Panc1 (cell line): Measurements from ENCODE around the gene MARCHF7. TPM values are rescaled to one million over a fixed set of nuclear protein-coding genes. Genes with fewer than 3 reads are reported as not detected.

ENCODE experiments used
- ATAC-seq: fragments of 200-7000 bp; cut with Tn5 transposase; 2 replicates; pipeline ENCODE4 v1.9.1; 2020; ENCODE audit warnings: mild to moderate bottlenecking, moderate library complexity
- BruUV-seq: library from RNA; stranded (reverse); fragments of 400-500 nt; replicated peaks from 2 replicates; lab custom pipeline; 2021; lab: Mats Ljungman, UMichigan
- CTCF ChIA-PET: fragments of 300-600 bp; sonication (Branson Sonifier 250); formaldehyde crosslinking; loops from one replicate; lab custom pipeline; 2022; ENCODE audit warnings: antibody characterized with exemption; lab: Charles Lee
- POLR2A ChIA-PET: fragments of 300-600 bp; sonication (Branson Sonifier 250); formaldehyde crosslinking; loops from one replicate; lab custom pipeline; 2022; ENCODE audit warnings: antibody characterized with exemption; lab: Charles Lee
- DNase-seq: peaks from one replicate; pipeline ENCODE4 v3.0.0-alpha.2; 2010; ENCODE audit warnings: low read depth, low spot score
- H3K27ac ChIP-seq: 2 replicates; pipeline ENCODE4 v1.5.1; 2011; ENCODE audit warnings: mild to moderate bottlenecking, low read length, inconsistent platforms
- H3K27me3 ChIP-seq: fragments of 200-500 bp; sonication (Bioruptor generic); 2 replicates; pipeline ENCODE4 v1.6.0; 2014; ENCODE audit warnings: low read length, inconsistent platforms; ENCODE audit not compliant: control insufficient read depth, insufficient read depth
- H3K36me3 ChIP-seq: fragments of 200-500 bp; sonication (Bioruptor generic); 2 replicates; pipeline ENCODE4 v1.5.1; 2014; ENCODE audit warnings: inconsistent platforms, mild to moderate bottlenecking, low read length, moderate library complexity; ENCODE audit not compliant: control insufficient read depth, insufficient read depth
- H3K4me1 ChIP-seq: 2 replicates; pipeline ENCODE4 v1.5.1; 2011; ENCODE audit warnings: inconsistent platforms, mild to moderate bottlenecking, low read length, moderate library complexity; ENCODE audit not compliant: control insufficient read depth, insufficient read depth
- H3K4me3 ChIP-seq, 2 experiments: 2 replicates each; pipeline ENCODE4 v1.5.1; 2011 to 2012; ENCODE audit warnings: low read depth in 2 of 2, low read length in 2 of 2, mild to moderate bottlenecking in 2 of 2, inconsistent platforms in 1 of 2, moderate library complexity in 1 of 2
- H3K9me3 ChIP-seq: fragments of 200-500 bp; sonication (Bioruptor generic); 2 replicates; pipeline ENCODE4 v1.5.1; 2014; ENCODE audit warnings: low read depth, mild to moderate bottlenecking, inconsistent platforms, low read length, moderate library complexity; ENCODE audit not compliant: control insufficient read depth, insufficient read depth
- POLR2AphosphoS5 ChIP-seq: IDR thresholded peaks from 2 replicates; pipeline ENCODE4 v1.6.1; 2012; ENCODE audit warnings: mild to moderate bottlenecking, low read depth, low read length, moderate library complexity
- REST ChIP-seq, 2 experiments: IDR thresholded peaks; 2 replicates each; pipeline ENCODE4 v1.6.1; 2011 to 2012; ENCODE audit warnings: low read depth in 2 of 2, control low read depth in 1 of 2, low read length in 1 of 2, mild to moderate bottlenecking in 1 of 2, moderate library complexity in 1 of 2; ENCODE audit not compliant: insufficient read depth in 1 of 2
- SIN3A ChIP-seq: IDR thresholded peaks from 2 replicates; pipeline ENCODE4 v1.6.1; 2012; ENCODE audit warnings: low read depth, mild to moderate bottlenecking, low read length, moderate library complexity, borderline replicate concordance; ENCODE audit not compliant: insufficient read depth
- TCF7L2 ChIP-seq: IDR thresholded peaks from 2 replicates; pipeline ENCODE4 v1.6.1; 2011; ENCODE audit warnings: mild to moderate bottlenecking, low read depth, low read length, inconsistent platforms
- in situ Hi-C: cut with HindIII; loops from 2 replicates; pipeline ENCODE4 v1.10.0; 2016; ENCODE audit warnings: low sequenced_read_pairs, low pct_unique_long_range_greater_than_20kb
- intact Hi-C: fragments of 100-400 bp; cut with micrococcal nuclease; formaldehyde crosslinking; loops from one replicate; pipeline ENCODE4 v1.10.0; 2022; ENCODE audit not compliant: unreplicated experiment
- total RNA-seq: library from RNA; stranded (reverse); gene quantifications from one replicate; pipeline ENCODE4 v1.2.1, GENCODE V29; 2021; ENCODE audit not compliant: unreplicated experiment
- TF ChIP-seq, protein P1 (sequence below): fragments of 450-650 bp; IDR thresholded peaks from 2 replicates; pipeline ENCODE4 v1.5.1; 2017; ENCODE audit warnings: mild to moderate bottlenecking

MARCHF7 gene
- total RNA-seq, 1 experiment from 2014 or later, result 85.7 TPM

DNA sequence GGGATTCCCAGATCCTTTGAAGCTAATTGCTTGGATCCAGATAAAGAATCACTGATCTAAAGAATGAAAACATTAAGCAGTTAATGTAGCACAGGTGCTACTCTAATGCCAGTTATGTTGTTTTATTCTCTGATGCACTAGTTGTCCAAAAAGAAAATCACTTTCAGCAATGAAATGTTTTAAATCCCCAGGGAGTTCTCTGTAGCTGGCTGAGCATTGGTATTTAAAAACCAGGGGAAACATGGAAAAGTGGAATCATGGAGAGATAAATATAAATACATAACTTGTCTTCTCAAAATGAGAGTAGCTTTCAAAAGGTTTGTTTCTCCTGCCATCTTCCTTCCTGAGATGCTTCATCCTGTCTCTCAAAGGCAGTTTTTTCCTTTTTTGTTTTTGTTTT is 48.0 kb downstream of the MARCHF7 start:
- intact Hi-C loops (no loop called here), in situ Hi-C loops (no loop called here)
- BruUV-seq, result no TSS peak
- ATAC-seq (no peak), DNase-seq (no peak)
- no peak overlapping the region for H3K27ac ChIP-seq
- ChIA-PET POLR2A (interaction anchor here (0.5 kb wide), 1 partner anchor 40 kb away, joined by 3 read pairs; no protein-coding TSS in a partner anchor), CTCF (no interaction called here)
- H3K4me1 ChIP-seq, result peaks cover 5% of the 10 kb centered on the region
- peaks cover 60% of the 10 kb centered on the region for H3K36me3 ChIP-seq
- TF ChIP-seq POLR2AphosphoS5, result no peak
- no peak for TF ChIP-seq TCF7L2
- TF ChIP-seq SIN3A, result no peak
- TF ChIP-seq, protein P1, sequence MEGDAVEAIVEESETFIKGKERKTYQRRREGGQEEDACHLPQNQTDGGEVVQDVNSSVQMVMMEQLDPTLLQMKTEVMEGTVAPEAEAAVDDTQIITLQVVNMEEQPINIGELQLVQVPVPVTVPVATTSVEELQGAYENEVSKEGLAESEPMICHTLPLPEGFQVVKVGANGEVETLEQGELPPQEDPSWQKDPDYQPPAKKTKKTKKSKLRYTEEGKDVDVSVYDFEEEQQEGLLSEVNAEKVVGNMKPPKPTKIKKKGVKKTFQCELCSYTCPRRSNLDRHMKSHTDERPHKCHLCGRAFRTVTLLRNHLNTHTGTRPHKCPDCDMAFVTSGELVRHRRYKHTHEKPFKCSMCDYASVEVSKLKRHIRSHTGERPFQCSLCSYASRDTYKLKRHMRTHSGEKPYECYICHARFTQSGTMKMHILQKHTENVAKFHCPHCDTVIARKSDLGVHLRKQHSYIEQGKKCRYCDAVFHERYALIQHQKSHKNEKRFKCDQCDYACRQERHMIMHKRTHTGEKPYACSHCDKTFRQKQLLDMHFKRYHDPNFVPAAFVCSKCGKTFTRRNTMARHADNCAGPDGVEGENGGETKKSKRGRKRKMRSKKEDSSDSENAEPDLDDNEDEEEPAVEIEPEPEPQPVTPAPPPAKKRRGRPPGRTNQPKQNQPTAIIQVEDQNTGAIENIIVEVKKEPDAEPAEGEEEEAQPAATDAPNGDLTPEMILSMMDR, result no peak
- TF ChIP-seq REST (IDR thresholded peaks at IDR 0.05; ENCODE audit: insufficient read depth in 1 of 2, low read depth in 2 of 2, low read length in 1 of 2), result no peak
- H3K27me3 ChIP-seq, result no peaks in the 10 kb centered on the region
- H3K4me3 ChIP-seq, result no peak overlapping the region
- H3K9me3 ChIP-seq, result no peaks in the 10 kb centered on the region

GRCh38 chr2:159762075-159762474 is 49.8 kb downstream of the MARCHF7 start:
- BruUV-seq, result no TSS peak
- no peaks in the 10 kb centered on the region for H3K9me3 ChIP-seq
- intact Hi-C loops (no loop called here), in situ Hi-C loops (no loop called here)
- no peaks in the 10 kb centered on the region for H3K27me3 ChIP-seq
- no peak for DNase-seq
- no peak for ATAC-seq
- H3K4me1 ChIP-seq, result peaks cover 5% of the 10 kb centered on the region; the same call in 1 of the 2 replicates
- H3K36me3 ChIP-seq, result peaks cover 71% of the 10 kb centered on the region
- CTCF ChIA-PET, result no interaction called here
- POLR2A ChIA-PET, result no interaction called here
- no peak overlapping the region for H3K27ac ChIP-seq
- H3K4me3 ChIP-seq, result no peak overlapping the region
- TF ChIP-seq SIN3A (no peak), TCF7L2 (no peak), POLR2AphosphoS5 (no peak), REST (IDR thresholded peaks at IDR 0.05; ENCODE audit: insufficient read depth in 1 of 2, low read depth in 2 of 2, low read length in 1 of 2) (no peak)
- TF ChIP-seq, protein P1, result no peak
